Measurements from ENCODE around the gene INPP5A.

Gene INPP5A

GRCh38 chr10:132827423-132827789 lies 289.8 kb downstream of the INPP5A start:
- Mint-ChIP-seq H3K27me3 (ENCODE audit: low read depth) (peaks cover 45% of the 10 kb centered on the region), H3K27ac (no peak overlapping the region), H3K4me1 (no peaks in the 10 kb centered on the region), H3K36me3 (ENCODE audit: low read depth) (peaks cover 6% of the 10 kb centered on the region), H3K9me3 (peaks cover 9% of the 10 kb centered on the region), H3K4me3 (no peak overlapping the region)
- no peak for TF ChIP-seq CTCF (IDR thresholded peaks at IDR 0.05; ENCODE audit: unreplicated experiment in 3 of 3)

GRCh38 chr10:132827861-132828539 lies 290.4 kb downstream of the INPP5A start:
- Mint-ChIP-seq H3K4me3 (no peak overlapping the region), H3K27me3 (ENCODE audit: low read depth) (peaks cover 51% of the 10 kb centered on the region), H3K27ac (no peak overlapping the region), H3K9me3 (peaks cover 9% of the 10 kb centered on the region), H3K4me1 (no peaks in the 10 kb centered on the region), H3K36me3 (ENCODE audit: low read depth) (peaks cover 6% of the 10 kb centered on the region)
- no peak for TF ChIP-seq CTCF (IDR thresholded peaks at IDR 0.05; ENCODE audit: unreplicated experiment in 3 of 3)

GRCh38 chr10:132828681-132829080 lies 291.1 kb downstream of the INPP5A start:
- no peaks in the 10 kb centered on the region for H3K4me1 Mint-ChIP-seq
- no peak for TF ChIP-seq CTCF (IDR thresholded peaks at IDR 0.05; ENCODE audit: unreplicated experiment in 3 of 3)

GRCh38 chr10:132829403-132829802 lies 291.8 kb downstream of the INPP5A start:
- H3K9me3 Mint-ChIP-seq = peaks cover 9% of the 10 kb centered on the region
- peaks cover 6% of the 10 kb centered on the region for H3K36me3 Mint-ChIP-seq (ENCODE audit: low read depth)
- no peak for TF ChIP-seq CTCF (IDR thresholded peaks at IDR 0.05; ENCODE audit: unreplicated experiment in 3 of 3)
- H3K4me3 Mint-ChIP-seq = no peak overlapping the region
- H3K27me3 Mint-ChIP-seq (ENCODE audit: low read depth) = peaks cover 63% of the 10 kb centered on the region
- no peak overlapping the region for H3K27ac Mint-ChIP-seq
- no peaks in the 10 kb centered on the region for H3K4me1 Mint-ChIP-seq

More at GRCh38 chr10:132828681-132829080, 291.1 kb downstream of the INPP5A start:
- peaks cover 56% of the 10 kb centered on the region for H3K27me3 Mint-ChIP-seq (ENCODE audit: low read depth)
- no peak overlapping the region for H3K4me3 Mint-ChIP-seq
- H3K36me3 Mint-ChIP-seq (ENCODE audit: low read depth) = peaks cover 6% of the 10 kb centered on the region
- no peak overlapping the region for H3K27ac Mint-ChIP-seq
- H3K9me3 Mint-ChIP-seq = peaks cover 9% of the 10 kb centered on the region

- no peaks in the 10 kb centered on the region for H3K4me1 Mint-ChIP-seq
- H3K9me3 Mint-ChIP-seq = peaks cover 9% of the 10 kb centered on the region
- TF ChIP-seq CTCF (IDR thresholded peaks at IDR 0.05; ENCODE audit: unreplicated experiment in 3 of 3) = no peak
- peaks cover 6% of the 10 kb centered on the region for H3K36me3 Mint-ChIP-seq (ENCODE audit: low read depth)
- no peak overlapping the region for H3K4me3 Mint-ChIP-seq
- peaks cover 70% of the 10 kb centered on the region for H3K27me3 Mint-ChIP-seq (ENCODE audit: low read depth)
- H3K27ac Mint-ChIP-seq = no peak overlapping the region
These were observed 294.8 kb downstream of the INPP5A start for GRCh38 chr10:132832186-132832969.

Measured in nephron (organoid).